Measurements from ENCODE around the gene FLRT1. TPM values are rescaled to one million over a fixed set of nuclear protein-coding genes. Genes with fewer than 3 reads are reported as not detected.

Gene FLRT1
- polyA plus RNA-seq, 1 experiment = 0.42 TPM

DNA sequence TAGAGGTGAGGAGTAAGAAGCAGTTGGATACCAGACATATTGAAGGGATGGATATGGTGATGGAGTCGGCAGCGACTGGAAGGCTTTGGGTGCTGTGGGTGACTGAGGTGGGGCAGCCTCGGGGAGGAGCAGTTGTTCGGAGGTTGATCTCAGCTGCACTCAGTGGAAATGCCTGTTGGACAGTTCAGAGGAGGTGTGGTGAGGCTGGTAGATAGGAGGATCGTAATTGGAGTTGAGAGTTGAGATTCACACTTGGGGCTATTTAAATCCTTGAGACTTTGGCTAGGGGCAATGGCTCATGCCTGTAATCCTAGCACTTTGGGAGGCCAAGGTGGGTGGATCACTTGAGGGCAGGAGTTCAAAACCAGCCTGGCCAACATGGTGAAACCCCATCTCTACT is 42.6 kb upstream of the FLRT1 start:
- ChIA-PET POLR2A (no interaction called here), CTCF (no interaction called here)
- Histone ChIP-seq H3K27me3 (ENCODE audit: control insufficient read depth, insufficient read depth, low read length) (no peaks in the 10 kb centered on the region), H3K4me3 (ENCODE audit: low read depth, low read length) (no peak overlapping the region), H3K36me3 (ENCODE audit: control insufficient read depth, insufficient read depth, low read length) (peaks cover 39% of the 10 kb centered on the region)
- DNase-seq (ENCODE audit: low read depth) = no peak
- TF ChIP-seq, protein P1, sequence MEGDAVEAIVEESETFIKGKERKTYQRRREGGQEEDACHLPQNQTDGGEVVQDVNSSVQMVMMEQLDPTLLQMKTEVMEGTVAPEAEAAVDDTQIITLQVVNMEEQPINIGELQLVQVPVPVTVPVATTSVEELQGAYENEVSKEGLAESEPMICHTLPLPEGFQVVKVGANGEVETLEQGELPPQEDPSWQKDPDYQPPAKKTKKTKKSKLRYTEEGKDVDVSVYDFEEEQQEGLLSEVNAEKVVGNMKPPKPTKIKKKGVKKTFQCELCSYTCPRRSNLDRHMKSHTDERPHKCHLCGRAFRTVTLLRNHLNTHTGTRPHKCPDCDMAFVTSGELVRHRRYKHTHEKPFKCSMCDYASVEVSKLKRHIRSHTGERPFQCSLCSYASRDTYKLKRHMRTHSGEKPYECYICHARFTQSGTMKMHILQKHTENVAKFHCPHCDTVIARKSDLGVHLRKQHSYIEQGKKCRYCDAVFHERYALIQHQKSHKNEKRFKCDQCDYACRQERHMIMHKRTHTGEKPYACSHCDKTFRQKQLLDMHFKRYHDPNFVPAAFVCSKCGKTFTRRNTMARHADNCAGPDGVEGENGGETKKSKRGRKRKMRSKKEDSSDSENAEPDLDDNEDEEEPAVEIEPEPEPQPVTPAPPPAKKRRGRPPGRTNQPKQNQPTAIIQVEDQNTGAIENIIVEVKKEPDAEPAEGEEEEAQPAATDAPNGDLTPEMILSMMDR (IDR thresholded peaks at IDR 0.05; ENCODE audit: insufficient read depth, low read depth, low read length) = no peak

- CTCF ChIA-PET = interaction anchor here (1.1 kb wide), 1 partner anchor 156 kb away, joined by 3 read pairs; no protein-coding TSS in a partner anchor
- H3K36me3 ChIP-seq (ENCODE audit: control insufficient read depth, insufficient read depth, low read length) = peaks cover 35% of the 10 kb centered on the region
- POLR2A ChIA-PET = no interaction called here
- H3K27me3 ChIP-seq (ENCODE audit: control insufficient read depth, insufficient read depth, low read length) = no peaks in the 10 kb centered on the region
- H3K4me3 ChIP-seq (ENCODE audit: low read depth, low read length) = no peak overlapping the region
- TF ChIP-seq, protein P1 (IDR thresholded peaks at IDR 0.05; ENCODE audit: insufficient read depth, low read depth, low read length) = no peak
- DNase-seq (ENCODE audit: low read depth) = no peak
Measured at GRCh38 chr11:63993993-63994392, 41.7 kb upstream of the FLRT1 start.

GRCh38 chr11:63996512-63996911 is 39.2 kb upstream of the FLRT1 start:
- Histone ChIP-seq H3K36me3 (ENCODE audit: control insufficient read depth, insufficient read depth, low read length) (peaks cover 24% of the 10 kb centered on the region), H3K27me3 (ENCODE audit: control insufficient read depth, insufficient read depth, low read length) (no peaks in the 10 kb centered on the region), H3K4me3 (ENCODE audit: low read depth, low read length) (no peak overlapping the region)
- ChIA-PET POLR2A (no interaction called here), CTCF (interaction anchor here (0.6 to 1.5 kb wide), 2 partner anchors 9 to 157 kb away, joined by 3 read pairs; no protein-coding TSS in a partner anchor)
- TF ChIP-seq, protein P1 (IDR thresholded peaks at IDR 0.05; ENCODE audit: insufficient read depth, low read depth, low read length) = no peak
- no peak for DNase-seq (ENCODE audit: low read depth)

GRCh38 chr11:63997104-63997700 is 38.5 kb upstream of the FLRT1 start:
- no peak overlapping the region for H3K4me3 ChIP-seq (ENCODE audit: low read depth, low read length)
- CTCF ChIA-PET = interaction anchor here (1.0 to 6.8 kb wide), 3 partner anchors 9 to 160 kb away, joined by 3 to 239 read pairs (median 3); no protein-coding TSS in a partner anchor
- H3K27me3 ChIP-seq (ENCODE audit: control insufficient read depth, insufficient read depth, low read length) = no peaks in the 10 kb centered on the region
- no peak for DNase-seq (ENCODE audit: low read depth)
- POLR2A ChIA-PET = no interaction called here
- peaks cover 24% of the 10 kb centered on the region for H3K36me3 ChIP-seq (ENCODE audit: control insufficient read depth, insufficient read depth, low read length)
- TF ChIP-seq, protein P1 (IDR thresholded peaks at IDR 0.05; ENCODE audit: insufficient read depth, low read depth, low read length) = no peak

- H3K27me3 ChIP-seq (ENCODE audit: control insufficient read depth, insufficient read depth, low read length) = no peaks in the 10 kb centered on the region
- TF ChIP-seq, protein P1 (IDR thresholded peaks at IDR 0.05; ENCODE audit: insufficient read depth, low read depth, low read length) = no peak
- ChIA-PET POLR2A (no interaction called here), CTCF (interaction anchor here (1.0 to 6.8 kb wide), 4 partner anchors 9 to 303 kb away, joined by 3 to 239 read pairs (median 3); no protein-coding TSS in a partner anchor)
- DNase-seq (ENCODE audit: low read depth) = no peak
- H3K4me3 ChIP-seq (ENCODE audit: low read depth, low read length) = no peak overlapping the region
- peaks cover 24% of the 10 kb centered on the region for H3K36me3 ChIP-seq (ENCODE audit: control insufficient read depth, insufficient read depth, low read length)
Measured at GRCh38 chr11:63997801-63998337, 37.9 kb upstream of the FLRT1 start.
